Glomerular visceral epithelial cell (primary cell): Measurements from ENCODE around the gene AIP.

Experiments
- DNase-seq: peaks from one replicate; pipeline ENCODE4 v3.0.0-alpha.2; 2016; ENCODE audit errors: extremely low spot score

The AIP gene

DNA sequence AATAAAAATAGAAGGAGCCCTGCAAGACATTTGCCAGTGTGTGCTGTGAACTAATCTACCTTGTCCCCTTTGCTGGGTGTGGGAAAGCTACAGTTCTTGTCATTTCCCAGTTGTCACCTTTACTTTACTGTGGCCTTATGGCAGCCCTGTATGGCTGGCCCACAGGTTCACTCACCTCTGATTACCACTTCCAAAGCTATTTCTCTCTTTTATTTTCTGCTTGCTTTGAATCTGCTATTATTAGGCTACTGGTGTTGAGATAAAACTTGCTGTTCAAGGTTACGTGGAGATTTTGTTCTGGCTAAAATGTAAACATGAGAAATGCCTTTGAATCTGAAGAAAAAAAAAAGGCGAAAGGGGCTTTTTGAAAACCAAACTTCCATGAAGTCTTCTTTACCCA, 50.1 kb downstream of the AIP start:
- no peak for DNase-seq

DNA sequence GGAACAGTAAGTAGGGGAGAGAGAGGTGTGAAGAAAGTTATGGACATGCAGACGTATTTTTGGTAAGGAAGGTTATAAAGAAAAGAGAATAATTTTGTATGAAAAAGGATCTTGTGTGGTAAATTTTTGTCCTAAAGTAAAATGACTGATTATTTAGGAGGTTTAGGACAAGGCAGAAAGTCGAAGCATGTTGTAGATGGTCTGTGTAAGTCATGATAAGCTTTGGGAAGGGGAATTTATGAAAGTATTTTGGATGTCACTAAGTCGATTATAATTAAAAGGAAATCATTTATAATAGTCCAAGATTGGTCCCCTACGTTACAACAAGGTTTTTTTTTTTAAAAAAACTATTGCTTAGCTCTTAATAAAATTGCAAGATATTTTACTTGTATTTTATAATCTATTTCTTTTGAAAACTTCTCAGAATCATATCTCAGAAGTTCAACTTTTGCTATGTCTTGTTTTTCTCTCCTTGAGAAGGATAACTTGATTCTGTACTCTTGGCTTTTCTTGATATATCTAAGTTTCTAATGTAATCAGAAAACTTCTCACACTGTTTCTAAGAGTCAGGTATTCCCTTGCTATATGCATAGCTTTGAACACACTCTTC, 51.3 kb downstream of the AIP start:
- DNase-seq = peak; percentile 13

DNA sequence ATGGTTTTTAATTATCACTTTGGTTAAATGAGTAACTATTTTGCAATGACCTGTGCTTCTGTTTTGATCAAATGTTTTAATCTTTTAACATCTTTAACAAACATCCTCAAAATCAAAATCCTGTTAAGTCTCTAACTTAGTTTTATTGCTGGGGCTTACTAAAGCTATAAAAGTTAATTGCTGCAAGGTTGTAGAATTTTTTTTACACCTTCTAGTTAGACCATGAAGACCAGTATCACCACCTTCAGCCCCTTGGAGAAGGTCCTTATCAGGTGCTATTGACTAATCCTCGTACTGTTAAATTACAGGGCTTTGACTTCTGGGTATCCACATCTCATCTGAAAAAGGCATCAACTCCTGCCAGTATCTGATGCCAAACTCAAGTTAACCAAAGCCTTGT, 52.7 kb downstream of the AIP start:
- no peak for DNase-seq

DNA sequence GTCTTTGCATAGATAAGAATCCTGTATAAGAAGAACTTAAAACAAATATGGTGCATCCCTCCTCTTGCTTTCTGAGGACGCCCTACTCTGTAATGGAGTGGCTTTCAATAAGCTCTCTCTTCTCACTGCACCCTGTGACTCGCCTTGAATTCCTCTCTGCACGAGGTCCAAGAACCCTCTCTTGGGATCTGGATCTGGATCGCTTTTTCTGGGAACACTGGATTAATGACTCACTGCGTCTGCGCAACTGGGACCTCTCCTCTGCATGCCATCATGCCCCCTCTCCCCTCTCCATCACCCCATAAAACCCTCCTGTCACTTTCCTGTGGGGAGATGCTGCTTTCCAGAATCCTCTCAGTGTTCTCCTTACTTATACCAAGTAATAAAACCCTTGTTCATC, 55.5 kb downstream of the AIP start:
- DNase-seq = no peak

DNA sequence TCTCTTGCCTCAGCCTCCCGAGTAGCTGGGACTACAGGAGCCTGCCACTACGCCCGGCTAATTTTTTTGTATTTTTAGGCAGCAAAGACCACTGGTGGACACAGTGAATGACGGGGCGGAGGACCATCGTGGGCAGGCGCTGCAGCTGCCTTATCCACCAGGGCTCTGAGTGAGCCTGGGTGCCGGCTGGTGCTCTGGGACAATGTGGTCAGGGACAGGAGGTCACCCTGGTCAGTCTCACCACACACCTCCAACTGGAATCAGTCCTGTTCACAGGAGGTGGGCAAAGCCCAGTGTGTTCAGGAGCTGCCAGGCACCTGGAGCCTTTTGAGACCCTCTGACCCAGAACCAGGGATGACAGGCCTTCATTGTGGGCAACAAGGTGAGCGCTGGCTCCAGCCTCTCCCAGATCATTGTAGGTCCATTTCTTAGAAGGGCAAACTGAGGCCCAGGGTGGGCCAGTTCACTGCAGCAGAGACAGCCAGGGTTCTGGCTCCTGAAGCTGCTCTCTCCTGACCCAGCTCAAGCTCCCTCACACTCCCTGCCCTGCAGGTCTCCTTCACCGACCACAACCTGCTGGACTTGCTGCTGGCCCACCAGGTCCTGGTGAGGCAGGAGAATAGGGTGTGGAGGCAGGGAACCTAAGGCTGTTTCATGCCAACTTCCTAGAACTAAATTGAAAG, 56.1 kb downstream of the AIP start:
- no peak for DNase-seq

DNA sequence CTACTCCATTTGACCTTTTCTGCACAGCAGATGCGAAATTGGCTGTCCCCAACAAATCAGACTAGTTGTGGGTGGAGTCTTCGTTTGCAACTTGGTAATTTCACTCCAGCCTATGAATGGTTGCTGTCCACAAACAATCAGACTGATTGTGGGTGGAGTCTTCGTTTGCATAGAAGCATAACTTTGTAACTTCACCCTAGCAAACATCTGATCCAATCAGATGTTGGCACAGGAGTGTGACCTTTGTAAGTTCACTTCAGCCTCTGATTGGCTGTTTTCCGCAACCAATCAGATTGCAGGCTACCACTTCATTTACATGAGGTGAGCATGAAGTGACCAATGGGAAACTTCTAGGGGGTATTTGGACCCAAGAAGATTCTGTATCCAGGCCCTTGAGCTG, 56.7 kb downstream of the AIP start:
- DNase-seq = no peak
